ENCODE results near the gene ECM1. TPM values are rescaled to one million over a fixed set of nuclear protein-coding genes. Genes with fewer than 3 reads are reported as not detected.
A peak's percentile ranks its signal among the peaks of the same experiment; 100 is the strongest.

ECM1 gene
- total RNA-seq, 1 experiment from 2014 or later, result 61.2 TPM

DNA sequence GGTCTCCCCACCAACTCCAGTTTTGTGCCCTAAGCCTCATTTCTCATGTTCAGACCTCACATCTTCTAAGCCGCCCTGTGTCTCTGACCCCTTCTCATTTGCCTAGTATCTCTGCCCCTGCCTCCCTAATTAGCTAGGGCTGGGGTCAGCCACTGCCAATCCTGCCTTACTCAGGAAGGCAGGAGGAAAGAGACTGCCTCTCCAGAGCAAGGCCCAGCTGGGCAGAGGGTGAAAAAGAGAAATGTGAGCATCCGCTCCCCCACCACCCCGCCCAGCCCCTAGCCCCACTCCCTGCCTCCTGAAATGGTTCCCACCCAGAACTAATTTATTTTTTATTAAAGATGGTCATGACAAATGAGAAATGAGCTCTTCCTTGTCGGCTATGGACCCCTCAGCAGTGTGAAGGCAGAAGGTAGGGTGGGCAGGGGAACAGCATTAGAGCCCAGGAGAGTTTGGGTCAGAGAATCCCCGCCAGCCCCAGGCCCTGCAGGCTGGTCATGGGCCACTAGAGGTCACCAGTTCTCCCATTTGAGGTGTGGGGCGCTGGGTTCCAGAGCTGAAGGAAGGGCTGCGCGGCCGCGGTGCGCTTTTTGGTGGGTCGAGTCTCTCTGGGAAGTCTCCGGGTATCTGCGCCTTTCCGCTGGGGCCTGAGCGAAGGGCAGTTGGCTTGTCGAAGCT lies 52.8 kb downstream of the ECM1 start:
- intact Hi-C loops (cut with micrococcal nuclease; ENCODE audit: unreplicated experiment), result loop anchor here (1.0 to 10.0 kb wide), 4 partner anchors 62 to 414 kb away; partner anchors contain the start of genes CERS2 and CTSK
- BruUV-seq (replicated peaks), result no TSS peak
- Histone ChIP-seq H3K9me3 (ENCODE audit: low read depth, low read length, poor library complexity, severe bottlenecking) (no peaks in the 10 kb centered on the region), H3K27me3 (replicated peaks; ENCODE audit: insufficient read depth, low read depth, low read length, poor library complexity) (no peaks in the 10 kb centered on the region), H3K4me1 (ENCODE audit: insufficient read depth, low read length, poor library complexity, severe bottlenecking) (peaks cover 29% of the 10 kb centered on the region), H3K36me3 (ENCODE audit: insufficient read depth, low read length, poor library complexity, severe bottlenecking) (no peaks in the 10 kb centered on the region), H3K4me3 (ENCODE audit: low read depth, low read length, poor library complexity, severe bottlenecking) (peak overlapping the region; percentile 53), H3K27ac (ENCODE audit: low read depth, low read length, poor library complexity, severe bottlenecking) (peak overlapping the region; percentile 84)
- ChIA-PET POLR2A (ENCODE audit: low non-redundant PET) (interaction anchor here (0.6 to 1.0 kb wide), 2 partner anchors 10 to 45 kb away, joined by 6 to 9 read pairs; no protein-coding TSS in a partner anchor), CTCF (interaction anchor here (0.5 to 2.4 kb wide), 15 partner anchors 7 to 417 kb away, joined by 3 to 13 read pairs (median 5); partner anchors contain the start of gene ENSA)
- TF ChIP-seq, protein P1, sequence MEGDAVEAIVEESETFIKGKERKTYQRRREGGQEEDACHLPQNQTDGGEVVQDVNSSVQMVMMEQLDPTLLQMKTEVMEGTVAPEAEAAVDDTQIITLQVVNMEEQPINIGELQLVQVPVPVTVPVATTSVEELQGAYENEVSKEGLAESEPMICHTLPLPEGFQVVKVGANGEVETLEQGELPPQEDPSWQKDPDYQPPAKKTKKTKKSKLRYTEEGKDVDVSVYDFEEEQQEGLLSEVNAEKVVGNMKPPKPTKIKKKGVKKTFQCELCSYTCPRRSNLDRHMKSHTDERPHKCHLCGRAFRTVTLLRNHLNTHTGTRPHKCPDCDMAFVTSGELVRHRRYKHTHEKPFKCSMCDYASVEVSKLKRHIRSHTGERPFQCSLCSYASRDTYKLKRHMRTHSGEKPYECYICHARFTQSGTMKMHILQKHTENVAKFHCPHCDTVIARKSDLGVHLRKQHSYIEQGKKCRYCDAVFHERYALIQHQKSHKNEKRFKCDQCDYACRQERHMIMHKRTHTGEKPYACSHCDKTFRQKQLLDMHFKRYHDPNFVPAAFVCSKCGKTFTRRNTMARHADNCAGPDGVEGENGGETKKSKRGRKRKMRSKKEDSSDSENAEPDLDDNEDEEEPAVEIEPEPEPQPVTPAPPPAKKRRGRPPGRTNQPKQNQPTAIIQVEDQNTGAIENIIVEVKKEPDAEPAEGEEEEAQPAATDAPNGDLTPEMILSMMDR (conservative IDR thresholded peaks at IDR 0.05; ENCODE audit: low read depth, low read length), result peak; percentile 88
- no peak for TF ChIP-seq EZH2 (IDR thresholded peaks at IDR 0.05; ENCODE audit: borderline replicate concordance, low read depth, low read length, poor library complexity, severe bottlenecking)
- peak; percentile 93 for DNase-seq (ENCODE audit: low spot score)

DNA sequence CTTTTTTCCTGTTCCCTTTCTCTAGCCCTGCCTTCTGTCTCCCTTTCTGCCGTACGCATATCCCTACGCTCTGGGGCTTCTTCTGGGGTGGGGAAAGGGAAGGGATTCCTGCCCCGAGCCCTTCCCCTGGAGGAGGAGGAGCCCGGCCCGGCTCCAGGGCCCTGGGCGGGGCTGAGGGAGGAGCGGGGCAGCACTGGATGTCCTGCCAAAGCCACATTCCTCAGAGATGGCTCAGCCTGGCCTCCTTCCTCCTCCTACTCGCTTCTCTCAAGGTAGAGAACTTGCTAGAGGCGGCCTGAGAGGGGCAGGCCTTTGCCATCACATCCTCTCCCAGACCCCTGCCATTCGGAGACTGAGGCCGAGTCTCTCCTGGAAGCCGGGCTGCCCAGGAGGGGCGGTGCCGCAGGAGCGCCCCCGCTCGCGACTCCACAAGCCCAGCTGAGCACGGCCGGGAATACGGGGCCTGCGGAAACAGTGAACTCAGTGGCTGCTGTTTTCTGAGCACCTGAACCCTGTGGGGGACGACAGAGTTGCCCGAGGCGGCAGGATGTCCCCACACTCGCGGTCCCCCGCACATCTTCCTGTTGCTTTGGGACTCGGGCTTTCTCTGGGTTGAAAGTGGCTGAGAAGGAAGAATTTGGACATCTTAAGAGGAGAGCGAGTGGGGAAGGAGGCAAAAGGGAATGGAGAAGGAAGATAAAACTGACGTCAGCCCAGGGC lies 53.5 kb downstream of the ECM1 start:
- ChIA-PET CTCF (interaction anchor here (0.6 to 2.4 kb wide), 11 partner anchors 10 to 418 kb away, joined by 3 to 13 read pairs (median 4); partner anchors contain the start of gene ENSA), POLR2A (ENCODE audit: low non-redundant PET) (interaction anchor here (0.6 to 1.0 kb wide), 2 partner anchors 10 to 45 kb away, joined by 6 to 9 read pairs; no protein-coding TSS in a partner anchor)
- TF ChIP-seq EZH2 (IDR thresholded peaks at IDR 0.05; ENCODE audit: borderline replicate concordance, low read depth, low read length, poor library complexity, severe bottlenecking), result no peak
- TF ChIP-seq, protein P1 (conservative IDR thresholded peaks at IDR 0.05; ENCODE audit: low read depth, low read length), result 0 out of 2 replicates have a peak, but pooled peaks have one; percentile 7
- peak; percentile 95 for DNase-seq (ENCODE audit: low spot score)
- BruUV-seq (replicated peaks), result no TSS peak
- intact Hi-C loops (cut with micrococcal nuclease; ENCODE audit: unreplicated experiment), result loop anchor here (5.0 to 10.0 kb wide), 3 partner anchors 61 to 413 kb away; partner anchors contain the start of genes CERS2 and CTSK
- H3K4me1 ChIP-seq (ENCODE audit: insufficient read depth, low read length, poor library complexity, severe bottlenecking), result peaks cover 29% of the 10 kb centered on the region
- peak overlapping the region; percentile 84 for H3K27ac ChIP-seq (ENCODE audit: low read depth, low read length, poor library complexity, severe bottlenecking)
- no peaks in the 10 kb centered on the region for H3K27me3 ChIP-seq (replicated peaks; ENCODE audit: insufficient read depth, low read depth, low read length, poor library complexity)
- no peaks in the 10 kb centered on the region for H3K9me3 ChIP-seq (ENCODE audit: low read depth, low read length, poor library complexity, severe bottlenecking)
- peak overlapping the region; percentile 53 for H3K4me3 ChIP-seq (ENCODE audit: low read depth, low read length, poor library complexity, severe bottlenecking)
- H3K36me3 ChIP-seq (ENCODE audit: insufficient read depth, low read length, poor library complexity, severe bottlenecking), result no peaks in the 10 kb centered on the region

GRCh38 chr1:150561974-150562445 lies 54.1 kb downstream of the ECM1 start:
- Histone ChIP-seq H3K4me1 (ENCODE audit: insufficient read depth, low read length, poor library complexity, severe bottlenecking) (peaks cover 29% of the 10 kb centered on the region), H3K27me3 (replicated peaks; ENCODE audit: insufficient read depth, low read depth, low read length, poor library complexity) (no peaks in the 10 kb centered on the region), H3K36me3 (ENCODE audit: insufficient read depth, low read length, poor library complexity, severe bottlenecking) (no peaks in the 10 kb centered on the region), H3K27ac (ENCODE audit: low read depth, low read length, poor library complexity, severe bottlenecking) (peak overlapping the region; percentile 84), H3K9me3 (ENCODE audit: low read depth, low read length, poor library complexity, severe bottlenecking) (no peaks in the 10 kb centered on the region), H3K4me3 (ENCODE audit: low read depth, low read length, poor library complexity, severe bottlenecking) (peak overlapping the region; percentile 53)
- BruUV-seq (replicated peaks), result no TSS peak
- POLR2A ChIA-PET (ENCODE audit: low non-redundant PET), result no interaction called here
- intact Hi-C loops (cut with micrococcal nuclease; ENCODE audit: unreplicated experiment), result loop anchor here (5.0 to 10.0 kb wide), 3 partner anchors 60 to 413 kb away; partner anchors contain the start of genes CERS2 and CTSK
- CTCF ChIA-PET, result interaction anchor here (0.6 to 1.2 kb wide), 2 partner anchors 22 to 360 kb away, joined by 4 read pairs; no protein-coding TSS in a partner anchor
- TF ChIP-seq EZH2 (IDR thresholded peaks at IDR 0.05; ENCODE audit: borderline replicate concordance, low read depth, low read length, poor library complexity, severe bottlenecking), result no peak
- TF ChIP-seq, protein P1 (conservative IDR thresholded peaks at IDR 0.05; ENCODE audit: low read depth, low read length), result no peak
- DNase-seq (ENCODE audit: low spot score), result peak; percentile 77

Measured in A673 (cell line).